ENCODE measurements around the gene SF3B6. TPM values are rescaled to one million over a fixed set of nuclear protein-coding genes. Genes with fewer than 3 reads are reported as not detected.
A peak's percentile ranks its signal among the peaks of the same experiment; 100 is the strongest.

The SF3B6 gene
- total and polyA plus RNA-seq, 2 donors (not counting 1 experiment from before 2014, with no cell fraction given), result 134 to 210 TPM

DNA sequence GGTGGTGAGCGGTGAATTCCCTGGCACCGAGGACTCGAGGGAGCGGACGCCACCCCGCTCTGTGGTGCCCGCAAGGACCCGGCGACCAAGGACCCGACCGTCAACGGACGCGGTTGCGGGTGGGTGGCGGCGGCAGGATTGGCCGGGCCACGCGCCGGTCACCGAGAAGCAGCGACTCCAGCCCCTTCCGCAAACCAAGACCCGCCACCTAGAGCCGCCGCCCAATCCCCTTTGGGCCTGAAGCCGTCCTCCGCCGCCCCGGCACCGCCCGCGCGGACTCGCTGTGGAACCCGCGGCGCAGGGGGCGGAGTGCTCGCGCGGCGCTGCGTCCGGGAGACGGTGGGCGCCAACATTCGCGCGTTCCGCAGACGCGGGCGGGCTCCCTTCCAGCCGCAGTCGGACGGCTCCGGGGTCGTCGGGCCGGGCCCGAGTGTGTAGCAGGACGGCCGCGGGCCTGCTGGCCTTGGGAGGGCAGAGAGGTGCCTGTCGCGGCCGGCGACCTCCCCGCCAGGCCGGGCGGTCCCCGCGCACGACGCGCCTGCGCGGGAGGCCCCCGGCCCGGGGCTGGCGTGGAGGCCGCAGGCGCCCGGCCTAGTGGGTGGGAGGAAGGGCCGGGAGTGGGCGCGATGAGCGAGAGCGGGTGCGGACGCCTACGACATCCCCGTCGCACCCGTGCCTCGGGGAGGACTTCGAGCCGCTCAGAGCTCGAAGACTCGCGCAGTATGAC is 47.2 kb upstream of the SF3B6 start, which contains the start of the genes FAM228B and PFN4:
Gene FAM228B (plus strand): TSS at position 275 of the 727 bp plus-strand sequence. CDS start 893 bp downstream, outside the sequence.
Gene PFN4 (minus strand): TSS at position 140 of the 727 bp plus-strand sequence. CDS start 799 bp downstream, outside the sequence.
- Histone ChIP-seq H3K4me2 (ENCODE audit: extremely low read depth, insufficient read depth, low read length) (peak within 1 kb of the TSS; percentile 98), H3K4me1 (ENCODE audit: control insufficient read depth, extremely low read depth, insufficient read depth, low read length) (no peaks in the 10 kb centered on the region), H3K27me3 (ENCODE audit: control insufficient read depth, insufficient read depth, low read length) (no peaks in the 10 kb centered on the region), H3K9me3 (ENCODE audit: control insufficient read depth, insufficient read depth, low read depth, low read length) (no peaks in the 10 kb centered on the region), H3K36me3 (ENCODE audit: control insufficient read depth, insufficient read depth, low read length) (no peaks in the 10 kb centered on the region), H3K9ac (ENCODE audit: insufficient read depth, low read length) (peak within 1 kb of the TSS; percentile 77), H2AFZ (ENCODE audit: low read length) (peak within 1 kb of the TSS; percentile 88), H3K27ac (ENCODE audit: insufficient read depth, low read length) (peak within 1 kb of the TSS; percentile 77), H4K20me1 (ENCODE audit: control insufficient read depth, extremely low read depth, insufficient read depth, low read length) (no peaks in the 10 kb centered on the region), H3K4me3 (replicated peaks in 1 of 4; ENCODE audit: control extremely low read depth in 1 of 4, insufficient read depth in 1 of 4, low read depth in 3 of 4, low read length in 4 of 4) (peak within 1 kb of the TSS; percentile 58 to 79 (median 68)), H3K79me2 (ENCODE audit: control insufficient read depth, insufficient read depth, low read length) (no peaks in the 10 kb centered on the region)
- peak; percentile 81 to 90 for DNase-seq (ENCODE audit: low read depth in 2 of 2)
- TF ChIP-seq EZH2 (IDR thresholded peaks at IDR 0.05; ENCODE audit: low read length, missing control alignments), result no peak
- TF ChIP-seq, protein P1, sequence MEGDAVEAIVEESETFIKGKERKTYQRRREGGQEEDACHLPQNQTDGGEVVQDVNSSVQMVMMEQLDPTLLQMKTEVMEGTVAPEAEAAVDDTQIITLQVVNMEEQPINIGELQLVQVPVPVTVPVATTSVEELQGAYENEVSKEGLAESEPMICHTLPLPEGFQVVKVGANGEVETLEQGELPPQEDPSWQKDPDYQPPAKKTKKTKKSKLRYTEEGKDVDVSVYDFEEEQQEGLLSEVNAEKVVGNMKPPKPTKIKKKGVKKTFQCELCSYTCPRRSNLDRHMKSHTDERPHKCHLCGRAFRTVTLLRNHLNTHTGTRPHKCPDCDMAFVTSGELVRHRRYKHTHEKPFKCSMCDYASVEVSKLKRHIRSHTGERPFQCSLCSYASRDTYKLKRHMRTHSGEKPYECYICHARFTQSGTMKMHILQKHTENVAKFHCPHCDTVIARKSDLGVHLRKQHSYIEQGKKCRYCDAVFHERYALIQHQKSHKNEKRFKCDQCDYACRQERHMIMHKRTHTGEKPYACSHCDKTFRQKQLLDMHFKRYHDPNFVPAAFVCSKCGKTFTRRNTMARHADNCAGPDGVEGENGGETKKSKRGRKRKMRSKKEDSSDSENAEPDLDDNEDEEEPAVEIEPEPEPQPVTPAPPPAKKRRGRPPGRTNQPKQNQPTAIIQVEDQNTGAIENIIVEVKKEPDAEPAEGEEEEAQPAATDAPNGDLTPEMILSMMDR (conservative IDR thresholded peaks at IDR 0.05 in 1 of 2, IDR thresholded peaks at IDR 0.05 in 1 of 2; ENCODE audit: low read depth in 1 of 2, low read length in 2 of 2), result no peak

DNA sequence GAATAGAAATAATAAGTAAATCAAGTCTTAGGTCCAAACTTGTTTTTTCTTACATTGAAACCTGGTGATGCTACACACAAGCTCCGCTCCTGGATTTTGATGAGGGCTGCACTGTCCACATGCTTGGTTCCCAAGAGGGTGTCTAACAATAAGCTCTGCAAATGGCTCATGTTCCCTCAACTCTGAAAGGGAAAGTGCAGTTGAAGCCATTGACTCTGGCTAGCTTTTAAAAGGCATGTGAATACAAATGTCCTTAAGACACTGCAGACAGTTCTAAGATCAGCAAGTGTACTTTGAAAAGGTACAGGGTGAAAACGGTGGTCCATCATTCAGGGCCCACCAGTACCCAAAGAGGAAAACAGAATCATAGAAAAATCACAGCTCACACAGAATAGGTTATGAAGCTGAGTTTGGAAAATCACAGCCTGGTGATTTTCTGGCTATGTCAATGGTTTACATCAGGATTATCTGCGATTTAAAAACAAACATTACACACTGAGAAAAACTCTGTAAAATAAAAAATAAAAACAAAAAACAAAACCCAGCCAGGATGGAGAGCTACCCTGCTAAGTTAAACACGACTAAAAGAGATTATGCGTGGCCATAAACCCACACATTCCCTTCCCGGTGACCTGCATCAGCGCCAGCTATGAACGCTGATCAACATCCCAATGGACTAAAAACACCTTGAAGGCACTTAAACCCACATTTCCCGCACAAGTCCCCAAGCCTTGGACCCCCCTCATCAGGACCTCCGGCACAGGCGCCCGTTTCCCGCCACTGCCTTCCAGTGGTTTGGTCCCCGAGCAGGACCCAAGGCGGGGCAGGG is 46.5 kb upstream of the SF3B6 start:
- Histone ChIP-seq H3K4me3 (replicated peaks in 1 of 4; ENCODE audit: control extremely low read depth in 1 of 4, insufficient read depth in 1 of 4, low read depth in 3 of 4, low read length in 4 of 4) (peak overlapping the region; percentile 37 to 79 (median 67)), H3K79me2 (ENCODE audit: control insufficient read depth, insufficient read depth, low read length) (no peaks in the 10 kb centered on the region), H3K27me3 (ENCODE audit: control insufficient read depth, insufficient read depth, low read length) (no peaks in the 10 kb centered on the region), H3K27ac (ENCODE audit: insufficient read depth, low read length) (peak overlapping the region; percentile 77), H2AFZ (ENCODE audit: low read length) (peak overlapping the region; percentile 79), H4K20me1 (ENCODE audit: control insufficient read depth, extremely low read depth, insufficient read depth, low read length) (no peaks in the 10 kb centered on the region), H3K36me3 (ENCODE audit: control insufficient read depth, insufficient read depth, low read length) (no peaks in the 10 kb centered on the region), H3K4me2 (ENCODE audit: extremely low read depth, insufficient read depth, low read length) (peak overlapping the region; percentile 69), H3K4me1 (ENCODE audit: control insufficient read depth, extremely low read depth, insufficient read depth, low read length) (no peaks in the 10 kb centered on the region), H3K9ac (ENCODE audit: insufficient read depth, low read length) (peak overlapping the region; percentile 77), H3K9me3 (ENCODE audit: control insufficient read depth, insufficient read depth, low read depth, low read length) (no peaks in the 10 kb centered on the region)
- DNase-seq (ENCODE audit: low read depth in 2 of 2), result peak in 1 of 2 donors; percentile 11
- no peak for TF ChIP-seq EZH2 (IDR thresholded peaks at IDR 0.05; ENCODE audit: low read length, missing control alignments)
- TF ChIP-seq, protein P1 (conservative IDR thresholded peaks at IDR 0.05 in 1 of 2, IDR thresholded peaks at IDR 0.05 in 1 of 2; ENCODE audit: low read depth in 1 of 2, low read length in 2 of 2), result no peak

DNA sequence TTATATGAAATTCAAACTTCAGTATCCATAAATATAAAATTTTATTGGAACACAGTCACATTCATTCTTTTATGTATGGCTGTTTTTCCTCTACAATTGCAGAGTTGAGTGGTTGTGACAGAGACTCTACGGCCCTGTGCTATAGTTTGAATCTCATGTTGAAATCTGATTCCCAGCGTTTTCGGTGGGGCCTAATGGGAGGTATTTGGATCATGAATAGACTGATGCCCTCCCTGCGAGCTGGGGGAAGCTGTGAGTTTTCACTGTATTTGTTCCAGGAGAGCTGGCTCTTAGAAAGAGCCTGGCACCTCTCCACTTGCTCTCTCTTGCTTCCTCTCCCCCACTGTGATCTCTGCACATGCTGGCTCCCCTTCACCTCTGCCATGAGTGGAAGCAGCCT is 45.3 kb upstream of the SF3B6 start:
- no peaks in the 10 kb centered on the region for H4K20me1 ChIP-seq (ENCODE audit: control insufficient read depth, extremely low read depth, insufficient read depth, low read length)
- H3K4me3 ChIP-seq (replicated peaks in 1 of 4; ENCODE audit: control extremely low read depth in 1 of 4, insufficient read depth in 1 of 4, low read depth in 3 of 4, low read length in 4 of 4), result no peak overlapping the region
- TF ChIP-seq EZH2 (IDR thresholded peaks at IDR 0.05; ENCODE audit: low read length, missing control alignments), result no peak
- TF ChIP-seq, protein P1 (conservative IDR thresholded peaks at IDR 0.05 in 1 of 2, IDR thresholded peaks at IDR 0.05 in 1 of 2; ENCODE audit: low read depth in 1 of 2, low read length in 2 of 2), result no peak
- no peak overlapping the region for H2AFZ ChIP-seq (ENCODE audit: low read length)
- H3K4me2 ChIP-seq (ENCODE audit: extremely low read depth, insufficient read depth, low read length), result no peak overlapping the region
- H3K36me3 ChIP-seq (ENCODE audit: control insufficient read depth, insufficient read depth, low read length), result no peaks in the 10 kb centered on the region
- DNase-seq (ENCODE audit: low read depth in 2 of 2), result peak in 1 of 2 donors; percentile 10
- no peaks in the 10 kb centered on the region for H3K27me3 ChIP-seq (ENCODE audit: control insufficient read depth, insufficient read depth, low read length)
- H3K9me3 ChIP-seq (ENCODE audit: control insufficient read depth, insufficient read depth, low read depth, low read length), result no peaks in the 10 kb centered on the region
- H3K9ac ChIP-seq (ENCODE audit: insufficient read depth, low read length), result no peak overlapping the region
- H3K79me2 ChIP-seq (ENCODE audit: control insufficient read depth, insufficient read depth, low read length), result no peaks in the 10 kb centered on the region
- H3K27ac ChIP-seq (ENCODE audit: insufficient read depth, low read length), result no peak overlapping the region
- no peaks in the 10 kb centered on the region for H3K4me1 ChIP-seq (ENCODE audit: control insufficient read depth, extremely low read depth, insufficient read depth, low read length)

All from fibroblast of lung (primary cell).